ENCODE data around the gene PSME2.

DNA sequence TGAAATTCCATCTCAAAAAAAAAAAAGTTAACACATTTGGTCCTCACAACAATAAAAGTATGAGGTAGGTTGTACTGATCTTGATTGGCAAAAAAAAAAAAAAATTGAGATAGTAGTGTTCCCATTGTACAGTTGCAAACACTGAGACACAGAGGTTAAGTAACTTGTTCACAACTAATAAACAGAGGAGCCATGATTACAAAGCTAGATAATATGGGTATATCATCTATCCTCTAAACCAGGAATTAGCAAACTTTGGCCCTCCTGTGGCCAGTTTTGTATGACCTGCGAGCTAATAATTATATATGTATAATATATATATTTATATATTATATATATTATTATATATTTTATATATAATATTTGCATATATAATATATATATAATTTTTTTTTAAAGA is 12.7 kb downstream of the PSME2 start:
- TF ChIP-seq, protein P1, sequence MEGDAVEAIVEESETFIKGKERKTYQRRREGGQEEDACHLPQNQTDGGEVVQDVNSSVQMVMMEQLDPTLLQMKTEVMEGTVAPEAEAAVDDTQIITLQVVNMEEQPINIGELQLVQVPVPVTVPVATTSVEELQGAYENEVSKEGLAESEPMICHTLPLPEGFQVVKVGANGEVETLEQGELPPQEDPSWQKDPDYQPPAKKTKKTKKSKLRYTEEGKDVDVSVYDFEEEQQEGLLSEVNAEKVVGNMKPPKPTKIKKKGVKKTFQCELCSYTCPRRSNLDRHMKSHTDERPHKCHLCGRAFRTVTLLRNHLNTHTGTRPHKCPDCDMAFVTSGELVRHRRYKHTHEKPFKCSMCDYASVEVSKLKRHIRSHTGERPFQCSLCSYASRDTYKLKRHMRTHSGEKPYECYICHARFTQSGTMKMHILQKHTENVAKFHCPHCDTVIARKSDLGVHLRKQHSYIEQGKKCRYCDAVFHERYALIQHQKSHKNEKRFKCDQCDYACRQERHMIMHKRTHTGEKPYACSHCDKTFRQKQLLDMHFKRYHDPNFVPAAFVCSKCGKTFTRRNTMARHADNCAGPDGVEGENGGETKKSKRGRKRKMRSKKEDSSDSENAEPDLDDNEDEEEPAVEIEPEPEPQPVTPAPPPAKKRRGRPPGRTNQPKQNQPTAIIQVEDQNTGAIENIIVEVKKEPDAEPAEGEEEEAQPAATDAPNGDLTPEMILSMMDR (conservative IDR thresholded peaks at IDR 0.05; ENCODE audit: low read length): peak; percentile 23; the same call in 1 of the 2 replicates
- TF ChIP-seq EZH2phosphoT487 (IDR thresholded peaks at IDR 0.05; ENCODE audit: borderline replicate concordance, low read depth, low read length): no peak
